Neural crest cell (in vitro differentiated cells): ENCODE measurements around the gene MAP3K21. TPM values are rescaled to one million over a fixed set of nuclear protein-coding genes. Genes with fewer than 3 reads are reported as not detected.

ENCODE experiments used
- DNase-seq: peaks from one replicate; pipeline ENCODE4 v3.0.0; 2021; ENCODE audit warnings: low read depth, mixed read lengths, low spot score
- H3K27ac Mint-ChIP-seq: one replicate; pipeline ENCODE4 v1.8.0; 2021; ENCODE audit warnings: mild to moderate bottlenecking, mixed read lengths; ENCODE audit not compliant: unreplicated experiment
- H3K27me3 Mint-ChIP-seq: 2 replicates; pipeline ENCODE4 v1.8.0; 2021; ENCODE audit warnings: low read depth, mild to moderate bottlenecking, mixed read lengths
- H3K36me3 Mint-ChIP-seq: 2 replicates; pipeline ENCODE4 v1.8.0; 2021; ENCODE audit warnings: low read depth, mild to moderate bottlenecking, mixed read lengths
- H3K4me1 Mint-ChIP-seq: 2 replicates; pipeline ENCODE4 v1.8.0; 2021; ENCODE audit warnings: mixed read lengths
- H3K4me3 Mint-ChIP-seq: one replicate; pipeline ENCODE4 v1.8.0; 2021; ENCODE audit warnings: mild to moderate bottlenecking, mixed read lengths
- H3K9me3 Mint-ChIP-seq: 2 replicates; pipeline ENCODE4 v1.8.0; 2021; ENCODE audit warnings: mixed read lengths
- CTCF ChIP-seq: fragments of 200-600 bp; sonication (generic); conservative IDR thresholded peaks from 2 replicates; pipeline ENCODE4 v1.5.0; 2021; ENCODE audit warnings: antibody characterized with exemption, mild to moderate bottlenecking
- total RNA-seq: library from RNA; stranded (reverse); gene quantifications from 2 replicates; pipeline ENCODE4 v1.2.1, GENCODE V29; 2021

Gene MAP3K21
- total RNA-seq, 1 donor from 2014 or later = 0.51 TPM

GRCh38 chr1:233289676-233290075, 37.8 kb upstream of the MAP3K21 start:
- no peaks in the 10 kb centered on the region for H3K9me3 Mint-ChIP-seq
- peaks cover 12% of the 10 kb centered on the region for H3K36me3 Mint-ChIP-seq
- H3K27me3 Mint-ChIP-seq = no peaks in the 10 kb centered on the region
- no peak overlapping the region for H3K4me3 Mint-ChIP-seq
- TF ChIP-seq CTCF = no peak
- H3K4me1 Mint-ChIP-seq = peaks cover 5% of the 10 kb centered on the region
- H3K27ac Mint-ChIP-seq = peak overlapping the region; percentile 53
- no peak for DNase-seq

GRCh38 chr1:233290396-233291034, 37.0 kb upstream of the MAP3K21 start:
- Mint-ChIP-seq H3K36me3 (peaks cover 11% of the 10 kb centered on the region), H3K9me3 (no peaks in the 10 kb centered on the region), H3K4me3 (no peak overlapping the region), H3K4me1 (peaks cover 10% of the 10 kb centered on the region), H3K27ac (no peak overlapping the region), H3K27me3 (no peaks in the 10 kb centered on the region)
- no peak for TF ChIP-seq CTCF
- DNase-seq = no peak

GRCh38 chr1:233293556-233294446, 33.7 kb upstream of the MAP3K21 start:
- H3K4me1 Mint-ChIP-seq = peaks cover 16% of the 10 kb centered on the region
- peak overlapping the region; percentile 47 for H3K4me3 Mint-ChIP-seq
- DNase-seq = no peak
- no peaks in the 10 kb centered on the region for H3K27me3 Mint-ChIP-seq
- TF ChIP-seq CTCF = no peak
- no peak overlapping the region for H3K27ac Mint-ChIP-seq
- H3K36me3 Mint-ChIP-seq = no peaks in the 10 kb centered on the region
- no peaks in the 10 kb centered on the region for H3K9me3 Mint-ChIP-seq

GRCh38 chr1:233294913-233295236, 32.6 kb upstream of the MAP3K21 start:
- no peak for TF ChIP-seq CTCF
- Mint-ChIP-seq H3K36me3 (no peaks in the 10 kb centered on the region), H3K9me3 (no peaks in the 10 kb centered on the region), H3K27me3 (no peaks in the 10 kb centered on the region), H3K4me3 (peak overlapping the region; percentile 89), H3K4me1 (peaks cover 16% of the 10 kb centered on the region), H3K27ac (no peak overlapping the region)
- DNase-seq = peak; percentile 3

- Mint-ChIP-seq H3K9me3 (no peaks in the 10 kb centered on the region), H3K36me3 (no peaks in the 10 kb centered on the region), H3K4me3 (peak within 1 kb of the TSS; percentile 89), H3K27ac (no peak within 1 kb of the TSS), H3K4me1 (peaks cover 16% of the 10 kb centered on the region), H3K27me3 (no peaks in the 10 kb centered on the region)
- TF ChIP-seq CTCF = no peak
- DNase-seq = peak; percentile 38
These were observed 32.1 kb upstream of the MAP3K21 start, which contains the start of gene PCNX2 for GRCh38 chr1:233295237-233295974. PCNX2 (minus strand) TSS chr1:233295725; CDS start chr1:233295478, 247 bp downstream.
